ENCODE measurements around the gene LILRA6.
"Not testable (repeated sequence)": the region's sequence is repeated elsewhere in the genome, so short reads cannot be mapped to it uniquely, and the experiment has no call there.

GRCh38 chr19:54222474-54223276, 19.9 kb downstream of the LILRA6 start, which contains the start of gene LILRB3:
- TF ChIP-seq POLR2AphosphoS5 (IDR thresholded peaks at IDR 0.05): peak; percentile 57 to 83 (median 68)
- not testable (repeated sequence) for TF ChIP-seq CTCF (IDR thresholded peaks at IDR 0.05 in 8 of 11, conservative IDR thresholded peaks at IDR 0.05 in 3 of 11); POLR2A (IDR thresholded peaks at IDR 0.05)
